H9 (cell line): ENCODE measurements around the gene ACER1. TPM values are rescaled to one million over a fixed set of nuclear protein-coding genes. Genes with fewer than 3 reads are reported as not detected.

ENCODE experiments used
- DNase-seq: peaks from one replicate; pipeline ENCODE4 v3.0.0-alpha.2; 2017
- H2AFZ ChIP-seq: one replicate; pipeline ENCODE4 v1.6.1; 2013; ENCODE audit warnings: mild to moderate bottlenecking, low read length, control low read depth, moderate library complexity
- H2AK5ac ChIP-seq: 2 replicates; pipeline ENCODE4 v1.6.1; 2013; ENCODE audit warnings: low read length, control low read depth, mixed read lengths; ENCODE audit not compliant: insufficient read length
- H2BK120ac ChIP-seq: one replicate; pipeline ENCODE4 v1.6.1; 2013; ENCODE audit warnings: low read depth, mild to moderate bottlenecking, low read length, control low read depth, inconsistent platforms; ENCODE audit not compliant: poor library complexity, severe bottlenecking
- H2BK12ac ChIP-seq: 2 replicates; pipeline ENCODE4 v1.6.1; 2013; ENCODE audit warnings: low read length, control low read depth, mixed read lengths, low read depth; ENCODE audit not compliant: insufficient read length
- H2BK15ac ChIP-seq: 2 replicates; pipeline ENCODE4 v1.6.1; 2013; ENCODE audit warnings: low read depth, low read length, control low read depth
- H2BK20ac ChIP-seq: one replicate; pipeline ENCODE4 v1.6.1; 2013; ENCODE audit warnings: low read depth, mild to moderate bottlenecking, low read length, control low read depth, inconsistent platforms; ENCODE audit not compliant: poor library complexity, severe bottlenecking
- H2BK5ac ChIP-seq: 2 replicates; pipeline ENCODE4 v1.6.1; 2013; ENCODE audit warnings: low read length, control low read depth, mixed read lengths; ENCODE audit not compliant: insufficient read length
- H3K14ac ChIP-seq: 2 replicates; pipeline ENCODE4 v1.6.1; 2013; ENCODE audit warnings: low read length, control low read depth; ENCODE audit not compliant: insufficient read depth
- H3K18ac ChIP-seq: 2 replicates; pipeline ENCODE4 v1.6.1; 2013; ENCODE audit warnings: low read depth, mild to moderate bottlenecking, mixed read lengths, low read length, control low read depth; ENCODE audit not compliant: insufficient read length
- H3K23ac ChIP-seq: 2 replicates; pipeline ENCODE4 v1.6.1; 2013; ENCODE audit warnings: low read length, control low read depth, mixed read lengths, low read depth; ENCODE audit not compliant: insufficient read length
- H3K23me2 ChIP-seq: 2 replicates; pipeline ENCODE4 v1.6.1; 2013; ENCODE audit warnings: low read depth, mild to moderate bottlenecking, mixed read lengths, low read length, control low read depth; ENCODE audit not compliant: insufficient read length, poor library complexity, severe bottlenecking
- H3K27ac ChIP-seq: 2 replicates; pipeline ENCODE4 v1.5.1; 2013; ENCODE audit warnings: low read length, control low read depth, mixed read lengths, low read depth; ENCODE audit not compliant: insufficient read length
- H3K27me3 ChIP-seq: 2 replicates; pipeline ENCODE4 v1.6.1; 2013; ENCODE audit warnings: low read length, control low read depth, inconsistent platforms; ENCODE audit not compliant: insufficient read depth
- H3K4ac ChIP-seq: 2 replicates; pipeline ENCODE4 v1.6.1; 2013; ENCODE audit warnings: low read depth, mild to moderate bottlenecking, control low read depth, inconsistent platforms, low read length, moderate library complexity
- H3K4me1 ChIP-seq: 2 replicates; pipeline ENCODE4 v1.6.1; 2013; ENCODE audit warnings: low read length, control low read depth, inconsistent platforms; ENCODE audit not compliant: insufficient read depth
- H3K4me2 ChIP-seq: 2 replicates; pipeline ENCODE4 v1.6.1; 2013; ENCODE audit warnings: low read length, control low read depth, mixed read lengths; ENCODE audit not compliant: insufficient read length, insufficient read depth
- H3K56ac ChIP-seq: 2 replicates; pipeline ENCODE4 v1.6.1; 2013; ENCODE audit warnings: low read depth, mild to moderate bottlenecking, mixed read lengths, low read length, control low read depth; ENCODE audit not compliant: insufficient read length
- H3K79me1 ChIP-seq: 2 replicates; pipeline ENCODE4 v1.6.1; 2013; ENCODE audit warnings: low read depth, mild to moderate bottlenecking, moderate library complexity, low read length, control low read depth, inconsistent platforms; ENCODE audit not compliant: insufficient read depth, poor library complexity, severe bottlenecking
- H3K79me2 ChIP-seq: 2 replicates; pipeline ENCODE4 v1.6.1; 2013; ENCODE audit warnings: low read length, control low read depth, inconsistent platforms; ENCODE audit not compliant: insufficient read depth
- H3K9ac ChIP-seq: 2 replicates; pipeline ENCODE4 v1.6.1; 2013; ENCODE audit warnings: low read length, control low read depth, mixed read lengths; ENCODE audit not compliant: insufficient read length; ENCODE audit errors: extremely low read depth
- H3K9me3 ChIP-seq: one replicate; pipeline ENCODE4 v1.6.1; 2013; ENCODE audit warnings: low read depth, low read length, inconsistent platforms; ENCODE audit not compliant: control insufficient read depth
- H3T11ph ChIP-seq: one replicate; pipeline ENCODE4 v1.6.1; 2013; ENCODE audit warnings: mild to moderate bottlenecking, low read length, control low read depth, inconsistent platforms
- H4K20me1 ChIP-seq: one replicate; pipeline ENCODE4 v1.6.1; 2013; ENCODE audit not compliant: control insufficient read depth, insufficient read length, insufficient read depth
- H4K5ac ChIP-seq: 2 replicates; pipeline ENCODE4 v1.6.1; 2013; ENCODE audit warnings: low read depth, mild to moderate bottlenecking, mixed read lengths, low read length, control low read depth; ENCODE audit not compliant: insufficient read length
- H4K8ac ChIP-seq: replicated peaks from 2 replicates; pipeline ENCODE4 v1.6.1; 2013; ENCODE audit warnings: low read length, control low read depth, mixed read lengths, low read depth; ENCODE audit not compliant: insufficient read length
- H4K91ac ChIP-seq: 2 replicates; pipeline ENCODE4 v1.6.1; 2013; ENCODE audit warnings: low read depth, mild to moderate bottlenecking, moderate library complexity, mixed read lengths, low read length, control low read depth; ENCODE audit not compliant: insufficient read length
- H3K27ac Mint-ChIP-seq, 3 experiments: 2 replicates in 2 of 3; 3 replicates in 1 of 3; pipeline ENCODE4 v1.8.0; 2020 to 2021; ENCODE audit warnings: mixed read lengths in 3 of 3, mild to moderate bottlenecking in 1 of 3, moderate library complexity in 1 of 3
- H3K27me3 Mint-ChIP-seq: 2 replicates; pipeline ENCODE4 v1.8.0; 2021; ENCODE audit warnings: low read depth, mild to moderate bottlenecking, moderate library complexity, mixed read lengths
- H3K36me3 Mint-ChIP-seq, 3 experiments: 2 replicates in 2 of 3; 3 replicates in 1 of 3; pipeline ENCODE4 v1.8.0; 2020 to 2021; ENCODE audit warnings: low read depth in 3 of 3, mixed read lengths in 3 of 3; ENCODE audit not compliant: insufficient read depth in 1 of 3
- H3K4me1 Mint-ChIP-seq, 2 experiments: 2 replicates each; pipeline ENCODE4 v1.8.0; 2020; ENCODE audit warnings: mixed read lengths in 2 of 2
- H3K4me3 Mint-ChIP-seq, 2 experiments: 2 replicates in 1 of 2; 3 replicates in 1 of 2; pipeline ENCODE4 v1.8.0; 2020 to 2021; ENCODE audit warnings: mild to moderate bottlenecking in 2 of 2, mixed read lengths in 2 of 2, moderate library complexity in 1 of 2
- H3K9me3 Mint-ChIP-seq, 2 experiments: 2 replicates in 1 of 2; 3 replicates in 1 of 2; pipeline ENCODE4 v1.8.0; 2020; ENCODE audit warnings: mild to moderate bottlenecking in 2 of 2, mixed read lengths in 2 of 2, moderate library complexity in 1 of 2
- CTCF ChIP-seq: fragments of 200-600 bp; sonication (generic); conservative IDR thresholded peaks from 3 replicates; pipeline ENCODE4 v1.8.0; 2021; ENCODE audit warnings: antibody characterized with exemption, mild to moderate bottlenecking
- WGBS: extraction: QIAGEN DNeasy Blood & Tissue Kit; methylation state at CpG from one replicate; pipeline ENCODE4 v1.1.7; 2013; ENCODE audit warnings: missing lambda C conversion rate, low lambda C conversion rate, mixed read lengths; ENCODE audit not compliant: insufficient read length; ENCODE audit errors: extremely low coverage; 5-methylcytosine and 5-hydroxymethylcytosine counted together
- total RNA-seq: library from RNA; stranded (reverse); gene quantifications from 2 replicates; pipeline ENCODE4 v1.2.1, GENCODE V29; 2021

ACER1 gene
- total RNA-seq, 1 experiment from 2014 or later: not detected

- H4K20me1 ChIP-seq: no peaks in the 10 kb centered on the region
- H3K23ac ChIP-seq: no peak overlapping the region
- H3K27ac Mint-ChIP-seq: 0 out of 7 replicates have a peak overlapping the region, but pooled peaks of 1 of the 3 experiments have one; percentile 28
- H3K36me3 Mint-ChIP-seq: peaks cover 10 to 15% (median 14%) of the 10 kb centered on the region in 3 experiments
- H3K79me1 ChIP-seq: no peaks in the 10 kb centered on the region
- H3K23me2 ChIP-seq: no peaks in the 10 kb centered on the region
- peaks cover 9 to 24% of the 10 kb centered on the region in 2 experiments for H3K4me1 Mint-ChIP-seq
- H2BK5ac ChIP-seq: no peak overlapping the region
- H3K14ac ChIP-seq: no peak overlapping the region
- no peaks in the 10 kb centered on the region for H3K79me2 ChIP-seq
- no peak for TF ChIP-seq CTCF
- H2BK20ac ChIP-seq: no peak overlapping the region
- H3K4me3 Mint-ChIP-seq: peak overlapping the region in 1 of 2 experiments; percentile 40; a peak in 2 of 5 replicates
- no peaks in the 10 kb centered on the region for H3K27me3 Mint-ChIP-seq
- H4K5ac ChIP-seq: no peak overlapping the region
- no peak for DNase-seq
- no peak overlapping the region for H4K8ac ChIP-seq
- no peaks in the 10 kb centered on the region for H3K4me1 ChIP-seq
- no peaks in the 10 kb centered on the region for H3K27me3 ChIP-seq
- no peak overlapping the region for H2AK5ac ChIP-seq
- peaks cover 2 to 3% of the 10 kb centered on the region in 2 experiments; a peak in 4 of 5 replicates for H3K9me3 Mint-ChIP-seq
- no peak overlapping the region for H3K27ac ChIP-seq
- no peak overlapping the region for H3K18ac ChIP-seq
- H3K9ac ChIP-seq: no peak overlapping the region
- no peak overlapping the region for H2BK12ac ChIP-seq
- no peak overlapping the region for H3K4ac ChIP-seq
- H3T11ph ChIP-seq: no peak overlapping the region
- no peak overlapping the region for H4K91ac ChIP-seq
- H2AFZ ChIP-seq: no peak overlapping the region
- no CpG with 5 or more reads among the region's 29 CpGs for WGBS
- H3K9me3 ChIP-seq: no peaks in the 10 kb centered on the region
- H3K4me2 ChIP-seq: no peak overlapping the region
- no peak overlapping the region for H2BK15ac ChIP-seq
- H2BK120ac ChIP-seq: no peak overlapping the region
- H3K56ac ChIP-seq: no peak overlapping the region
Observed at GRCh38 chr19:6374711-6375410, 41.4 kb upstream of the ACER1 start.
